NCI-H82 (cell line): ENCODE data around the gene PBX1.

ENCODE experiments used
- DNase-seq: peaks from one replicate; lab custom pipeline; 2025; lab: John Stamatoyannopoulos, UW

The PBX1 gene

DNA sequence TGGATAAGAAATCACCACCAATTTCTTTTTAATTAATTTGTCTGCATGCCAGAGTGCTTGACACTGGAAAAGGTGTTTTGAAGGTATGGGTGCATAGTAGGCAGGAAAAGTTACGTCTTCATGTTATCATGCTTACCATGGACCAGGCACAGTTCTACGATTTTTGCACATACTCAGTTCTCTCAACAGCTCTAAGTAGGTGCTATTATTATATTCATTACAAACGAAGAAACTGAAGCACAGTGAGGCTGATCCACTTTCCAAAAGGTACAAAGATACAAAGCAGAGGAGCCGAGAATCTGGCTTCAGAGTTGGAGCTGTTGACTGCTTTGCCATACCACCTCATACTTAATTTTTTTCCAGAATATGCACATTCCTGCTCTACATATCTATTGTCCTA is 306.4 kb downstream of the PBX1 start:
- no peak for DNase-seq

DNA sequence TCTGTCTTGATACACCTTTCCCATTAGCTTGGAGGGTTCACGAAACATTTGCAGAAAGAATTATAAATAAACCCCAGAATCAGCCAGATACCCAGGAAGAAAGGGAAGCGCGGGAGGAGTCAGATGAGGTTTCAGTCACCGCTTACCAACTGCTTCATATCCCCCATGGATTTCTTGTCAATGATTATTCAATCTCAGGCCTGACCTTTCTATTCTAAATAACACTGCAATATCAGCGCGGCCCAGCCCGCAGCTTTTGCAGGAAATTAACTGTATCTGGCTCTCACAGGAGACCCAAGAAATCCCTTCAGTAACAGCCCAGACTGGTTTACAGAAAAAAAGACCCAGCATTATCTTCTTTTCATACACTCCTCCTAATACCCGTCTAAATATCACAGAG is 308.6 kb downstream of the PBX1 start:
- no peak for DNase-seq

DNA sequence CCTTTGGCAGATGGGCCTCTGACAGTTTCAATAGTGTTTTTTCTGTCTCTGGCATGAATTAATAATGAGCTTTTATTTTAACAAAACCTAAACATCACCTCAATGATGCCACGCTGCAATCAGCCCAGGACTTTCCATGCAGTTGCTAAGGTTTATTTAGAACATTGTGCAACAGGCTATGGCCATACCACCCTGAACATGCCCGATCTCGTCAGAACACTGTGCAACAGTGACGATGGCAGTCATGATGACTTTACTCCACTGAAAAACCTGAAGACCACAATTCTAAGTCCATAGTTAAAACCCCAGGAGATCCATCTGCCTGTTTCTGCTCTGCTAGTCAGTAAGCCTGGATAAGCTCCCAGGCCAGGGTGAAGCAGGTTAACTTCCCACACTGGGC is 310.0 kb downstream of the PBX1 start:
- DNase-seq, result peak; percentile 19

DNA sequence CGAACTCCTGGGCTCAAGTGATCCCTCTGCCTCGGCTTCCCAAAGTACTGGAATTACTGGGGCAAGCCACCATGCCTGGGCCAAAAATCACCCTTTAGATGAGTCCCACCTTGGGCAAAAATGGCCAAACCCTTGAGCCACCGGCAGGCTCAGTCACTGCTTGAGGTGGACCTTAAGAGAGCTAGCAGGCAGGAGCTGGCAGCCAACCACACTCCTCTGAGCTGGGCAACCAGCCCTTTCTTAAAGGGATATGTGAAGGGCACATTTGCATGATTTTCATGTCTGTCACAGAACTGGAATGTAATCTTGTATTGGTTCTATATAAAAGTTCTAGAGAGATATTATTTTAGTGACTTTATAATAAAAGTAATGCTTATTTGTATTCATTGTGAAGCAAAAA is 316.5 kb downstream of the PBX1 start:
- DNase-seq, result no peak

DNA sequence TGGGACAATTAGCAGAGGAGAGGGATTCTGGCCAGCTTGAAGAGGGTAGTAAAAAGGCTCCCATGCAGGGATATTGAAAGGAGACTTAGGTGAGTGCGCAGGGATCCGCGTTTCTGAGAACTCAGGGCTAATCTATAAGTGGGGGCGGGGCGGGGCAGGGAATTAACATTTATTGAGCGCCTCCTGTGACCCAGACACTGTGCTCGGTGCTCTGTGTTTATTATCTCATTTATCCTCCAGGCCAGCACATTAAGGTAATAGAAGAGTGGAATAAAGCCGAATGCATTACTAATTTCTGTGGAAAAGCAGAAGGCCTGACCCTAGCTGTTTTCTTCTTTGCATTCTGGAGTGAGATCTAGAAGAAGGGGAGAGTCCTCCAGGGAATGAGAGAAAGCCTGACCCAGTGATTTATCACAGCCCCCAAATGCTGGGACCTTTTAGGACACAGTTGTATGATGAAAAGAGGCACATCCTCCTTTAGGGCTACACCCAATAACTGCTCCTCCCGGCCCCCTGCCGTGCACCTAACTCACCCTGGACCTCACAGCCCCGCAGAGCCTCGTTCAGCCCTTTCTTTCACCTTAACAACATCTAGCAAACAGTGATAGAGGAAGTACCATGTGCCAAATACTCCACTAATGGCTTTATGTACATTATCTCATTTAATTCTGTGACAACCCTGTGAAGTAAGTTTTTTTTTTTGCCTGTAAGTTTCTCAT is 317.6 kb downstream of the PBX1 start:
- no peak for DNase-seq

DNA sequence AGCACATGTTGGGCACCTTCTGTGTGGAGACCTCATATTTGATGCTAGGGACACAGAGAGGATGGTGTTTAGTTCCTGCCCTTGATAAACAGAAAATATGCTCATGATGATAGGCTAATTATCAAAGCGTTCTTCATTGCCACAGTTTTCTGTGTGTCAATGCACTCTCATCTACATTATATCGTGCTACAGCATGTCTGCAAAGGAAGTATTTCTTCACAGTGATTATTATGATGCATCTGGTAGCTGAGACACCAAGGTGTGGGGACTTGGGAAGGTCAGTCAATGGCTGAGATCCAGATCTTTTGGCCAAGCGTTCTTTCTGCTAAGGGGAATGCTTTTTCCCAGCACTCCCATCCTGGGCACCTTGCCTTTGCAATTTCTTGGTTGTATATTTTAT is 321.2 kb downstream of the PBX1 start:
- DNase-seq, result no peak

DNA sequence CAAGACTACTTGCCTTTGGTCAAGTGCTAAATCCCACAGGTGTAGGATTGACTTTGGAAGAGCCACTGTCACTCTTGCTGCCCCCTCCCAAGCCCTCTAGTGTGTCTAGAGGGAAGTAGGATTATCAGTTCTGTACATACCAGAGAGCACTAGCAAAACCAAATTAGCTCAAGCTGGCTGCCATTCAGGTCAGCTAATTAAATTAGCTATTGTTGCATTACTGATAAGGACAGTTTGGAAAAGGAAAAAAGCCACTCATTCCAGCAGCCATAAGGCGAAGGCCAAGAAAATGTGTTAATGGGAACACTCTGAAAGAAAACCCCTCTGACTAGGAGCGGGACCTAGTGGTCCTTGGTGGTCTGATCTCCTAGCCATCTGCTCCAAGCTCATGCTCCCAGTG is 321.7 kb downstream of the PBX1 start:
- peak; percentile 51 for DNase-seq

DNA sequence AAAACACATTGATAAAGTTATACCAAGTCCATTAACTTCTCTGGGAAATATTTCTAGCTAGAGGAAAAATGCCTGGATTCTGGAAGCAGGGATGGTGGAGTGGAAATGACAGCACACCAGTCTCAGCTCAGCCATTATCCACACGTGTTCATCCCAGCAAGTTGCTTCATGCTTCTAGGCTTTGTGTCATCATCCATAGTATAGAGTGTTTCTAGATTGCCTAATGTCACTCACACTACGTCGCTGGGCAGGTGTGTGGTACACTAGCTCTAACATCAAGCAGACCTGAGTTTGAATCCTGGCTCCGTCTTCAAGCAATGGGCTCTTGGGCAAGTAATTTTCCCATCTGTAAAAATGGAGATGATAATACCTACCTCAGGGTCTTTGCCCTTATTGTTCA is 326.3 kb downstream of the PBX1 start:
- DNase-seq, result no peak

DNA sequence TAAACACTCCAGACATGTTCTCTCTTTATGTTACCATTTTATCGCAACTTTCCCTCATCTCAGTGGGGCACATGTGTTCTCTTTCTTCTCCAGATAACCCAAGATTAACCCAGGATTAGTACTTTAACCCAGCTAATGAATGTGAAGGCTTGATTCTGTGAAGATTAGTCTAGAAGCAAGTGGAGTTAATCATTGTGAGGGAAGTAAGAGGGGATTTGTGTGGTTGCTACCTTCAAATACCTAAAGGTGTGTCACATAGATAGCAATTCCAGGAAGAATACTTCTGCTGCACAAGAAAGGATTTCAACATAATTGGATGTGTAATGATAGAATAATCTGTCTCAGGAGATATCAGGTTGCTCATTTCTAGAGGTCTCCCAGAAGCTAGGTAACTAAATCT is 327.1 kb downstream of the PBX1 start:
- peak; percentile 92 for DNase-seq

DNA sequence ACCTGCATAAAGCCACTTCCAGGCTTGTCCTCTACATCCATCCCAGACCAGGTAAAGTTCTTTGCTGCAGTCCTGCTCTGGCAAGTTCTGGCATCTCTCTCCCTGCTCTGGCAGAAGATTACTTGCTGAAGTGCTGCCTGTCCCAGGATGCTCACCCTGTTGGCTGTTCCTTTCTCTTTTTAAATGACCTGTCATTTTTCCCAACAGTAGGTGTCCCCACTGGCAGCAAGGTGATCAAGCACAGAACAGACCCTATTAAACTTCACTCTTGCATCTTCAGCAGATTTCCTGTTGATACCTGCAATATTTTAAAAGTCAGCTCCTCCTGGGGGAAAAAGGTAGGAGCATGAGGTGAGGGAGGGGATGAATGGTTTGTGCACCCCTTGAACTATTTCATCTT is 332.6 kb downstream of the PBX1 start:
- peak; percentile 13 for DNase-seq

DNA sequence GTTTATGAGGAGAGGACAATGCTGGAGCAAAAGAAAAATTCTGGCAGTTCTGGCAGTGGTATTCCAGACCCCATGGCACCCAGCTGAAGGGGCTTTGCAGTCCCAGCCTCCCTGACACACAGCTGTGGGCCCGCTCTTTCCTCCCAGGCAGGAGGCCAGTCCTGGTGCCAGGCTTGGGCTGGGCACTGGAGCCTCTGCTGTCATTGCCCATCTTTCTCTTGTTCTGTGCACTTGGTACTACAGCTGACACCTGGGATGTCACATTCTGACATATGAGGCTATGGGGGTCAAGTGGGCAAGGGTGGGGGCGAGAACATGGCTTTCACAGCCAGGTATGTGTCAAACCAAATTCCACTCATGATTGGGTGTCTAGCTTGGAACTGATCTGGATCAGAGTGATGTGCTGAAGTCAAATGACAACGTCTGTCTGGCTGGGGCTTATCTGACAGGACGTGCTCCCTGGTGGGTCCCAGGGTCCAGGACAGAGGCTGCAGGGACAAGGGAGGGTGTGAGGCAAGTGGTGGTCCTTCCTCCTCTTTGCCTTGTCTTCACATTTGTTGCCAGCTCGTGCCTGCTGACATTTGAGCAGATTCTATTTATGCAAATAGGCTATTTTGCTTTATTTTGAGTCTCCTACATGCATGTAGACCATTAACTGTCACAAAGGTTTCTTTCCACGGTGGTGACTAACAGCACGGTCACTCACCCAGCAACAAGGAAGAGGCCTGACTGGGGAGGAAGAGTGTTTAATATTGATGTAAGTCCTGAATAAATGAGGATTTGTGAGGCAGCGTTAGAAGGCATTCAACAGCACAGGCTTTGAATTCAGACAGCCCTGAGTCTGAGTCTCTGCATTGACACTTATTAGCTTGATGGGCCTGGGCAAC is 336.3 kb downstream of the PBX1 start:
- no peak for DNase-seq

DNA sequence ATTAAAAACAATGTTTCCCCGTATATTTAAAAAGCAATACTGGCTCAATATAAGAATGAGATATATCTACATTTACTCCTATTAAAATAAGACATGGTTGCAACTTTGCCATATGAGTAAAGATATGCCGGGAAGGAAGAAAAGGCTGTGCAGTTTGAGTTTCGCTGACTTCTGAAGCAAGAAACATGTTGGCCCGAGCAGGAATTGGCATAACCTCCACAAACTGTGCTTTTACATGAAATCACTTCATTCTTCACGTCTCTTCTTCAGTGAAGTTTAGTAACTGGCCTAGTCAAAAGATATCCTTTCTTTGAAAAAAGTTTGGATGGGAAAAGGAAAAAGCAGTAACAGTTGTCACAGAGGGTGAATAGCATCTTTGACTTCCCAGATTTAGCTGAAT is 342.0 kb downstream of the PBX1 start:
- no peak for DNase-seq
